HFFc6 (cell line): ENCODE measurements around the gene SYK. TPM values are rescaled to one million over a fixed set of nuclear protein-coding genes. Genes with fewer than 3 reads are reported as not detected.

Source experiments
- DNase-seq: peaks from one replicate; pipeline ENCODE4 v3.0.0-alpha.2; 2018
- H3K27ac Mint-ChIP-seq: 2 replicates; pipeline ENCODE4 v1.8.0; 2020; ENCODE audit warnings: mild to moderate bottlenecking, mixed read lengths
- H3K27me3 Mint-ChIP-seq: 2 replicates; pipeline ENCODE4 v1.8.0; 2021; ENCODE audit warnings: mild to moderate bottlenecking, moderate library complexity, mixed read lengths; ENCODE audit not compliant: insufficient read depth
- H3K36me3 Mint-ChIP-seq: 2 replicates; pipeline ENCODE4 v1.8.0; 2021; ENCODE audit warnings: low read depth, mixed read lengths
- H3K4me1 Mint-ChIP-seq: 2 replicates; pipeline ENCODE4 v1.8.0; 2020; ENCODE audit warnings: low read depth, mixed read lengths
- H3K4me3 Mint-ChIP-seq: 2 replicates; pipeline ENCODE4 v1.8.0; 2020; ENCODE audit warnings: mild to moderate bottlenecking, moderate library complexity, mixed read lengths
- H3K9me3 Mint-ChIP-seq: 2 replicates; pipeline ENCODE4 v1.8.0; 2020; ENCODE audit warnings: mild to moderate bottlenecking, mixed read lengths
- CTCF ChIP-seq: fragments of 200-600 bp; sonication (generic); IDR thresholded peaks from 2 replicates; pipeline ENCODE4 v1.5.0; 2021; ENCODE audit warnings: antibody characterized with exemption, mild to moderate bottlenecking
- total RNA-seq, 6 experiments: library from RNA; stranded (reverse); fragmentation: NEBNext Ultra II Directional; extraction: Animal tissue kit (Norgen Biotek cat#: 25700); gene quantifications; 2 replicates in 1 of 6; 3 replicates in 5 of 6; pipeline ENCODE4 v1.2.3, GENCODE V29; 2021

Gene SYK
- total RNA-seq, 6 experiments from 2014 or later: not detected

GRCh38 chr9:90861826-90862740, 60.5 kb downstream of the SYK start:
- H3K27ac Mint-ChIP-seq: no peak overlapping the region
- no peak for DNase-seq
- H3K4me1 Mint-ChIP-seq: no peaks in the 10 kb centered on the region
- TF ChIP-seq CTCF: no peak
- peaks cover 2% of the 10 kb centered on the region for H3K27me3 Mint-ChIP-seq
- H3K36me3 Mint-ChIP-seq: no peaks in the 10 kb centered on the region
- H3K9me3 Mint-ChIP-seq: no peaks in the 10 kb centered on the region
- no peak overlapping the region for H3K4me3 Mint-ChIP-seq

- no peak overlapping the region for H3K4me3 Mint-ChIP-seq
- DNase-seq: no peak
- TF ChIP-seq CTCF: no peak
- H3K4me1 Mint-ChIP-seq: no peaks in the 10 kb centered on the region
- peaks cover 3% of the 10 kb centered on the region for H3K27me3 Mint-ChIP-seq
- H3K9me3 Mint-ChIP-seq: no peaks in the 10 kb centered on the region
- H3K36me3 Mint-ChIP-seq: no peaks in the 10 kb centered on the region
- no peak overlapping the region for H3K27ac Mint-ChIP-seq
These were observed 63.2 kb downstream of the SYK start for GRCh38 chr9:90864779-90865178.

- Mint-ChIP-seq H3K9me3 (no peaks in the 10 kb centered on the region), H3K27me3 (peaks cover 3% of the 10 kb centered on the region), H3K27ac (no peak overlapping the region), H3K4me1 (no peaks in the 10 kb centered on the region), H3K4me3 (no peak overlapping the region), H3K36me3 (no peaks in the 10 kb centered on the region)
- TF ChIP-seq CTCF: no peak
- DNase-seq: no peak
These were observed 65.5 kb downstream of the SYK start for GRCh38 chr9:90867101-90867500.

- Mint-ChIP-seq H3K4me1 (peaks cover 9% of the 10 kb centered on the region), H3K27me3 (peaks cover 3% of the 10 kb centered on the region), H3K27ac (no peak overlapping the region), H3K36me3 (no peaks in the 10 kb centered on the region), H3K4me3 (no peak overlapping the region), H3K9me3 (no peaks in the 10 kb centered on the region)
- no peak for DNase-seq
- no peak for TF ChIP-seq CTCF
These were observed 66.9 kb downstream of the SYK start for GRCh38 chr9:90868555-90868954.

GRCh38 chr9:90869361-90869760, 67.7 kb downstream of the SYK start:
- Mint-ChIP-seq H3K27me3 (peaks cover 8% of the 10 kb centered on the region), H3K9me3 (no peaks in the 10 kb centered on the region), H3K4me3 (no peak overlapping the region), H3K27ac (no peak overlapping the region), H3K36me3 (no peaks in the 10 kb centered on the region), H3K4me1 (peaks cover 9% of the 10 kb centered on the region)
- no peak for TF ChIP-seq CTCF
- DNase-seq: no peak
